Heart right ventricle (tissue), 16 donors: ENCODE results near the gene TSPAN9. TPM values are rescaled to one million over a fixed set of nuclear protein-coding genes. Genes with fewer than 3 reads are reported as not detected.

ENCODE experiments used
- ATAC-seq, 8 donors: fragments of 200-7000 bp; cut with Tn5 transposase; one replicate each; pipeline ENCODE4 v1.9.1; 2020; ENCODE audit warnings: mild to moderate bottlenecking in 8 of 8, moderate library complexity in 8 of 8, moderate number of reproducible peaks in 1 of 8
- DNase-seq, 2 donors: peaks; one replicate each; pipeline ENCODE4 v3.0.0-alpha.2; 2020
- H3K27ac ChIP-seq, 10 donors: fragments of 200-600 bp; sonication (generic) in 2 of 10; one replicate each; pipeline versions ENCODE4 v1.5.0 to v1.8.0; 2020 to 2022; ENCODE audit warnings: mild to moderate bottlenecking in 3 of 10
- H3K27me3 ChIP-seq, 7 donors: fragments of 200-600 bp; one replicate each; pipeline ENCODE4 v1.8.0; 2021 to 2022; ENCODE audit warnings: mild to moderate bottlenecking in 2 of 7
- H3K36me3 ChIP-seq, 9 donors: fragments of 200-600 bp; sonication (generic) in 1 of 9; one replicate each; pipeline versions ENCODE4 v1.5.0 to v1.8.0; 2020 to 2022; ENCODE audit warnings: mild to moderate bottlenecking in 2 of 9
- H3K4me1 ChIP-seq, 9 donors: fragments of 200-600 bp; sonication (generic) in 1 of 9; one replicate each; pipeline versions ENCODE4 v1.5.0 to v1.8.0; 2020 to 2022; ENCODE audit warnings: mild to moderate bottlenecking in 4 of 9
- H3K4me3 ChIP-seq, 10 donors: fragments of 200-600 bp; sonication (generic) in 2 of 10; one replicate each; pipeline versions ENCODE4 v1.5.0 to v1.8.0; 2020 to 2022; ENCODE audit warnings: mild to moderate bottlenecking in 7 of 10, moderate library complexity in 2 of 10
- H3K9me3 ChIP-seq, 11 donors: fragments of 200-600 bp in 10 of 11; sonication (generic) in 2 of 11; one replicate each; pipeline versions ENCODE4 v1.5.0 to v1.8.0; 2013 to 2022; ENCODE audit warnings: mild to moderate bottlenecking in 2 of 11, control low read depth in 1 of 11, moderate library complexity in 1 of 11
- CTCF ChIP-seq, 9 donors: fragments of 200-600 bp; sonication (generic) in 2 of 9; IDR thresholded peaks; one replicate each; pipeline versions ENCODE4 v1.5.0 to v1.8.0; 2021 to 2022; ENCODE audit warnings: antibody characterized with exemption in 9 of 9, mild to moderate bottlenecking in 5 of 9, moderate library complexity in 1 of 9
- WGBS, 2 donors: extraction: QIAGEN DNeasy Blood & Tissue Kit; methylation state at CpG; one replicate each; pipeline ENCODE4 v1.1.7; 2013; ENCODE audit warnings: inconsistent platforms in 1 of 2; 5-methylcytosine and 5-hydroxymethylcytosine counted together
- intact Hi-C, 10 donors: fragments of 100-400 bp; cut with DNase I; formaldehyde crosslinking; loops; one replicate each; pipeline versions ENCODE4 v1.11.1 to v1.14.2; 2022
- polyA plus RNA-seq, 2 donors: library from polyadenylated mRNA; stranded (reverse); fragments of 200-250 nt; gene quantifications; one replicate each; pipeline ENCODE4 v1.2.3, GENCODE V29; 2013
- total RNA-seq, 10 donors: library from RNA; stranded (reverse); fragmentation: NEBNext Ultra II Directional in 3 of 10; extraction: Animal tissue kit (Norgen Biotek cat#: 25700) in 3 of 10; gene quantifications; one replicate each; pipeline versions ENCODE4 v1.2.1 to v1.2.4, GENCODE V29; 2021 to 2023
- donor health status: Arrhythmogenic right ventricular cardiomyopathy.
- donor health status: ischemic (EF 13 %, LVEDD 7.1; RV severe dilation, severe dysfunction).
- donor health status: healthy with polysubstance abuse.
- donor health status: DM: no; HTN: yes; CAD: no.
- donor health status: DM: no; HTN: no; CAD: no.
- donor health status: ischemic (EF 25% LVEDD 6.9; RV normal size, moderate dysfunction).
- donor health status: ischemic (EF 25% LVEDD 5.7; RV mildly dilated, moderate dysfunction).
- donor health status: healthy.
- donor health status: DM: yes; HTN: yes; CAD: no.
- donor health status: Ischemic cardiomyopathy.
- donor health status: ischemic (EF 35%, LVEDD 5.7; RV mildly dilated, moderate dysfunction).
- donor health status: nonischemic (EF 11% LVEDD 7.7; RV severe dilation, severe dysfunction).
- donor health status: DM: yes; HTN: yes; CAD: no.
- donor health status: PGD.
- donor health status: ischemic (EF 29% LVEDD 5.4; RV normal size, mild dysfunction).
- donor health status: nonischemic (EF 23%, LVEDD 6.1; RV moderate dilation, normal function).

Gene TSPAN9
- total and polyA plus RNA-seq, 12 donors, result 63.0 to 401 (median 251) TPM

GRCh38 chr12:3136641-3137267 lies 59.6 kb downstream of the TSPAN9 start:
- Histone ChIP-seq H3K36me3 (no peaks in the 10 kb centered on the region), H3K27me3 (peaks cover 0 to 3% (median 0%) of the 10 kb centered on the region in 7 donors), H3K4me3 (no peak overlapping the region), H3K4me1 (peaks cover 40 to 100% (median 89%) of the 10 kb centered on the region in 9 donors), H3K9me3 (no peaks in the 10 kb centered on the region), H3K27ac (peak overlapping the region in 8 of 10 donors; percentile 4 to 73 (median 61))
- no peak for DNase-seq
- ATAC-seq, result no peak
- TF ChIP-seq CTCF (IDR thresholded peaks at IDR 0.05), result no peak
- 85 to 90% methylated on average over 10 to 12 of the region's 12 CpGs for WGBS, 2 donors
- intact Hi-C loops, result loop anchor here (2.0 to 10.0 kb wide), 6 partner anchors 62 to 141 kb away; partner anchors contain the start of gene TSPAN9 (in 1 of the 10)

GRCh38 chr12:3137268-3137781 lies 60.1 kb downstream of the TSPAN9 start:
- peaks cover 41 to 100% (median 88%) of the 10 kb centered on the region in 9 donors for H3K4me1 ChIP-seq
- 10 to 16% methylated on average over 8 of the region's 8 CpGs for WGBS, 2 donors
- intact Hi-C loops, result loop anchor here (2.0 to 10.0 kb wide), 6 partner anchors 63 to 140 kb away; partner anchors contain the start of gene TSPAN9 (in 1 of the 10)
- ATAC-seq (peak; percentile 40 to 74 (median 60)), DNase-seq (peak; percentile 74 to 77)
- peak overlapping the region in 8 of 10 donors; percentile 4 to 73 (median 61) for H3K27ac ChIP-seq
- H3K36me3 ChIP-seq, result no peaks in the 10 kb centered on the region
- no peaks in the 10 kb centered on the region for H3K9me3 ChIP-seq
- H3K27me3 ChIP-seq, result no peaks in the 10 kb centered on the region
- no peak overlapping the region for H3K4me3 ChIP-seq
- no peak for TF ChIP-seq CTCF (IDR thresholded peaks at IDR 0.05)

- H3K9me3 ChIP-seq, result no peaks in the 10 kb centered on the region
- H3K4me3 ChIP-seq, result no peak overlapping the region
- ATAC-seq, result no peak
- H3K27ac ChIP-seq, result peak overlapping the region in 8 of 10 donors; percentile 4 to 73 (median 61)
- no peaks in the 10 kb centered on the region for H3K27me3 ChIP-seq
- no peaks in the 10 kb centered on the region for H3K36me3 ChIP-seq
- 68 to 77% methylated on average over 17 of the region's 17 CpGs for WGBS, 2 donors
- no peak for DNase-seq
- H3K4me1 ChIP-seq, result peaks cover 36 to 96% (median 83%) of the 10 kb centered on the region in 9 donors
- TF ChIP-seq CTCF (IDR thresholded peaks at IDR 0.05), result no peak
- intact Hi-C loops, result loop anchor here (2.0 to 10.0 kb wide), 6 partner anchors 63 to 139 kb away; partner anchors contain the start of gene TSPAN9 (in 1 of the 10)
Measured at GRCh38 chr12:3137814-3138445, 60.8 kb downstream of the TSPAN9 start.

GRCh38 chr12:3138941-3139511 lies 61.8 kb downstream of the TSPAN9 start:
- Histone ChIP-seq H3K36me3 (no peaks in the 10 kb centered on the region), H3K27me3 (no peaks in the 10 kb centered on the region), H3K27ac (no peak overlapping the region), H3K9me3 (peaks cover 0 to 4% (median 0%) of the 10 kb centered on the region in 11 donors), H3K4me3 (no peak overlapping the region), H3K4me1 (peaks cover 26 to 87% (median 72%) of the 10 kb centered on the region in 9 donors)
- ATAC-seq, result no peak
- intact Hi-C loops, result loop anchor here in 5 of 10 donors (5.0 to 10.0 kb wide), 3 partner anchors 63 to 138 kb away; partner anchors contain the start of gene TSPAN9 (in 1 of the 5)
- TF ChIP-seq CTCF (IDR thresholded peaks at IDR 0.05), result no peak
- no peak for DNase-seq
- WGBS, 2 donors, result 71 to 79% methylated on average over 11 of the region's 11 CpGs
